Activated gamma-delta T cell treated with Interleukin-2 at 50 U/mL for 16 hours (primary cell): ENCODE data around the gene LPP.

Experiments used
- DNase-seq: peaks from one replicate; pipeline ENCODE4 v3.0.0-alpha.2; 2020

LPP gene

DNA sequence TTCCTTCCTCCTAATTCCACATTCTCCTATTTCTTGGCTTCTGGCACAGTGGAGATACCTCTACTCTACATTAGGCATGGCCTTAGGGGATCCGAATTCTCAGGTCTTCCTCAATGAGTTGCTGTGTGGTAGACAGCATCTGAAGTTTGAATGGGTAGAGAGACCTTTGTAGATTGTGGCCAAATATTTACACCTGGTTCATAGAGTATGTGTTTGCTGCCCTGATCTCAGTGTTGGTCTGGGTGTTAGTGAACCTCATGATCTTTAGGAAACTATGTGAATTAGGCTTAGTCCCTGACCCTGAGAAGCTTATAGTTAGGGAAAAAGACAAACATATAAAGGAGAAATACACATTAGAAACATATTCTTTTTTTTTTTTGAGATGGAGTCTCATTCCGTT, 75.8 kb downstream of the LPP start:
- no peak for DNase-seq

DNA sequence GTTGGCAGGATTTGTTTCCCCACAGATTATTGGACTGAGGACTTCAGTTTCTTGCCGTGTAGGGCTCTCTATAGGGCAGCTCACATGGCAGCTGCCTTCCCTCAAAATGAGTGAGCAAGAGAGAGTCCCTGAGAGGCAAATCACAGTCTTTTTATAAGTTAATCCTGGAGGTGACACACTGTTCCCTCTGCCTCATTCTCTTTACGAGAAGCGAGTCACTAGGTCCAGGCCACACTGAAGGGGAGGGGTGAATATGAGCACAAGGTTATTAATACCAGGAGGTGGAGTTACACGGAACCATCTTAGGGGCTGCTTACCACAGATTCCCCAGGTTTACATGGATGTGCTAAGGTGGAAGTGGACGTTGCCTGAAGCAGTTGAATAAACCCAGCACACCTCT, 77.0 kb downstream of the LPP start:
- no peak for DNase-seq

DNA sequence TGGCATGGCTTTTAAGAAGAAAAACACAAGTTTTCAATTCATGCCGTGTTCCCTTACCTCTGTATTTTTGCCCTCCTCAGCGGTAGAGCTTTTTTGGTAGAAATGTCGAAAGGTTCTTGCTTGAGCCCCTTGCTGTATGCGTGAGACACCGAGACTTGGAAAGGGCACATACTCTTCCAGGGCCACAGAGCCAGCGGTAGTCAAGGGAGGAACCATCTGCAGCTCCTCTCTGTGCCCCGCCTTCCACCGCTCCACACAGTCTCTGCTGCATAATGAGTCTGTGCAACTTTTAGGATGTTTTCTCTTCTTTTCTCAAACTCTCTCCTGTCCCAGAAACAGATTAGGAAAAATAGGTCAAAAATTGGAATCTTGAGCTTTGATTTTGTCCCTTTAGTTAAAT, 77.5 kb downstream of the LPP start:
- DNase-seq = no peak

DNA sequence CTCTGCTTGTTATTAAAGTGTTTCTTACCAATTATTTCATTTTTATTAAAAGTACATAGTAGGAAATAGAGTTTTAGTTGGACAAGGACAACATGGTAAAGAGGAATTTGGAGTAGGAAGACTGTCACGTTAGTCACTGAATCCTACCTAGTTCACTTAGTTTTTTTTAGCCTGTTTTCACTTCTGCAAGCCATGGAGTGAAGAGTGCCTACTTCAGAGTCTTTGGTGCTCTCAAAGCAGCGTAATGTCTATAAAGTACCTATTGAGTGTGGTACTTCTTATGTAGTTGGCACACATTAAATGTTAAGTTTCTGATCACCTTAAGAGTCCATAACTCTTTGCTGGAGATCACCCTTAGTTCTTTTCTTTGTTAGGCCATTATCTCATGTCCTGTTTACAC, 78.7 kb downstream of the LPP start:
- DNase-seq = no peak

DNA sequence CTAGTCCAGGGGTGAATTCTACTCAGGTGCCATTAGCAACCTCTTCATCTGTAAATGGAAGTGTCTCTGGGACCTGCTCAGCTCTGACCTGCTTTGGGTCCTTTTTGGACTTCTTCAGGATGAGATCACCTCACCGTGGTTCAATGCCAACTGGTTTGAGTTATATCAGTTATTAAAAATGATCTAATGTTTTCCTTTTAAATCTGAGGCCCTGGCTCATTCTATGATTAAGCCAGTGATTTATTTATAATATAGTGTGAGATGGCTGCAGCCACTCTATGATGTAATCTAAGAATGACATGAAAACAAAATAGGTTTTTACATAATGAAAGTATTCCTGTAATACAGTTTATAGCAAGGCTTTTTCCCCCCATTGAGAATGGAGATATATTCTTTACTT, 79.4 kb downstream of the LPP start:
- no peak for DNase-seq

DNA sequence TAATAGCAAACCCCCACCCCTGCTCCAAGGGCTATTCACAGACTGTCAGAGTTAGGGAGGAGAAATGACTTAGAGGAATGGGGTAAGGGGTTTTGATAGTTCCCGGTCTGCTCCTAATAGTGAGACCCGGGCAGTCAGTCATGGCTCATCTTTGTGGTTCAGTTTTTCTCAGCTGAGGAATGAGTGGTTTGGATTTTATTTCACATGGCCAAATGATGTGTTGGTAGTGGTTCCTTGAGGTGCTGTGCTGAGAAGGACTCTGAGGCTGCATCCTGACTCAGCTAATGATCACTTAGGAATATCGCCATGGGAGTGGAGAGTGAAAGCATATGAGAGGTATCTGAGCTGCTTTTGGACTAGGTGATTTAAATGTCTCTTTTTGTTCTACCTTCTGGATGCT, 80.2 kb downstream of the LPP start:
- no peak for DNase-seq

DNA sequence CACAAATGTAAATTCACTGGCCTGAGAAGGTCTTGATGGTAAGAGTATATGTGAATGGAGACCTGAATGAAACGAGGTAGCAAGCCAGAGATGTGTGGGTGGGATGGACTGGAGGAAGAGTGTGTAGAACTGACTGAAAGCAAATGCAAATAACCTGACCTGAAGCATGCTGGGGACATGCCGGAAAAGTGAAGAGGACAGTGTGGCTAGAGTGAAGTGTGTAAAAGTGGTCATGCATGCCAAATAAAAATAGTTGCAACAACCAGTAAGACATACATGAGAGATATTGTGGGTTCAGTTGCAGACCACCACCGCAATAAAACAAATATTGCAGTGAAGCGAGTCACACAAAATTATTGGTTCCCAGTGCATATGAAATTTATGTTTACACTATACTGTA, 82.3 kb downstream of the LPP start:
- DNase-seq = no peak

DNA sequence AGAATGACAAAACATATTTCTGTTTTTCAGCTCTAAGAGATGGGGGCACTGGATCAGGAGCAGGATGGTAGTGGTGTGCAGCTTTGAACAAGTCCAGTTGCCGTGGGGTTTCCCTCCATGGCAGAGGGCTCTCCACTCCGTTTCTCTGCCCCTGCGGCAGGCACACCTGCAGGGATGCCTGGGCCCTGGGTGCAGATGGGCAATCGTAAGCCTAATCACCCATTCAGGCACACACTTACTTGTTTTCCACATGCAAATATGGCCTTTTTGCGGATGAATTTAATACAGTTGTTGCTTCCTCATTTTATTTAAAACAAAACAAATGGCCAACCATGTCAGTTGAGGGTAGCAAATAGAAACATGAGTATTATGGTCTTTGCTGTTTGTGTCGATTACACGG, 85.1 kb downstream of the LPP start:
- no peak for DNase-seq

DNA sequence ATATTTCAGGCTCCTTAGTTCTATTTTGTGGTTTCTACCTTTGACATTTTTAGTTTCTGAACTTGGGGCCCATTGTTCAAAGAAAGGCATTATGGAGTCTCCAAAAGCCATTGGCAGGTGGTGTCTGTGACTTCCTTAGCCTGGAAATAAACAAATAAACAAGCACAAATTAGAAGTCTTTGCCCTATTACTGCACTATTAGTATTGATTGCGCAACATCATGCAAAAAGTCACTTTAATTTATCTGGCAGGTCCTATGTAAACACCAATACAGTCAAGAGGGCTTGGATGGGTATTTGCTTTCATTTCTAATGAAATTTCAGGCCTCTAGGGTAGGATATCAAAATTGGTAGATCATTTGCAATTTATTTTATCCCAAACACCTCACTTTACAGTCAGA, 85.6 kb downstream of the LPP start:
- DNase-seq = no peak

DNA sequence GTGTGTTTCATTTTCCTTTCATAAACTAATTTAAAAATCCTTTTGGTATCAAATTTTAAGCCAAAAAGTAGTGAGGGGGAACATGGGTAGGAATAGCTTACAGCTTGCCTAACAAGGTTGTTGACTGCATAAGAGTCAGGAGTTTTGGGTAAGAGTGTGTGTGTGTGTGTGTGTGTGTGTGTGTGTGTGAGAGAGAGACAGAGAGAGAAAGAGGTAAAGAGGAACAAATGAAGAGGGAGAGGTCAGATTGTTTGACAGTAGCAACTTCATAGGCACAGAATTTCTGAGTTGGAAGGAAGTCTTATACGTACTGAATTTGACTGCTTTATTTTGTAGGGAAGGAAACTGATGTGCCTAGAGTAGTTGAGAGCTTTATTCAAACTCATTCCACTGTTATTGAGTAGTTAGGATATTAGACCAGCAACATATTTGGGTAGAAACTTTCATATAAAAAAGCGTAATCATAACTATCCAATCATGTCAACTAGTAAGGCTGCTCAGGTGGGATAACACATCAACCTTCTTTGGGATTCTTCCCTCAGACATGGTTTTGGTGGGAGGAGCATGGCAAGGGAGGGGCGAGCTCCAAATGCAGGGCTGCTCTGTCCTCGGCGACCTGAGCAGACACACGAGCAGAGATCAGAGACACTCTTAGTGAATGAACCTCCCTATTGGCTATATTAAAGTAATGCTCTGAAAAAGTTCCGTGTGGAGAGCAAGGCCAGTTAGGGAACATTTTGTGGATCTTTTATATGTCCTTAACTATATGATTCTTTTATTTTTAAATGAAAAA, 86.4 kb downstream of the LPP start:
- DNase-seq = no peak

DNA sequence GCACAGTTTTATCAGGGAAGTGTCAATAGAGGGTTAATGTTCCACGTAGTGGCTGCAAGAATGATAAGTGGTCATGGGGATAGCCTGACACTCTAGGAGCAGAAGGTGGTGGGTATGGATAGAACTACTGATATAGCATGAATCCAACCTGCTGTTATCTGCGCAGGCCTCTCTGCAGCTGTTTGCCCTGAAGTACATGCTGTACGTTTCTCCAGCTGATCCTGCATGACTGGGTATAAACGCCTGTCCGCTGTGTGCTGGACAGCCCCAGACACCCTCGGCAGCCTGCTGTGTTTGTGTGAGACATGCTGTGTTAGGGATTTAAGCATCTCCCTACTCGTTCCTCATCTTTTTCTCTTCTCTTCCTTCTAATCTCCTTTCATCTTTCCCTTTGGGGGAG, 87.1 kb downstream of the LPP start:
- DNase-seq = no peak

DNA sequence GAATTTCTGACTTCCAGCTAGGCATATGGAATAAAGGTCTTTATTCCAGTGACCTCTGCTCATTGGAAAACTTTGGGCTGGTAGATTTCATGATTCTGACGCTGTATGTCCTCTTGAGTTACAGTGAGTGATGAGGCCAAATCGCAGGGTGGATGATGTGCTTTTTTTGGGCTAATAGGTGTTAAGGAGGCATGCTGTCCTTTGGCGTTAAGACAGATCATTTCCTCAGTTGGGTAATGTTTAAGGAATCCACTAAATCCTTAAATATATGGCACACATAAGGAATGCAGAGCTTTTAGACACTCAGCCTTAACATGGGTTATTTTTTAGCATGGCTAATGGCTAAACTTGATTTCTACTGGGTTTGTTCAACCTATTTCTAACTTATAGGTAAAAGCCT, 87.9 kb downstream of the LPP start:
- no peak for DNase-seq

DNA sequence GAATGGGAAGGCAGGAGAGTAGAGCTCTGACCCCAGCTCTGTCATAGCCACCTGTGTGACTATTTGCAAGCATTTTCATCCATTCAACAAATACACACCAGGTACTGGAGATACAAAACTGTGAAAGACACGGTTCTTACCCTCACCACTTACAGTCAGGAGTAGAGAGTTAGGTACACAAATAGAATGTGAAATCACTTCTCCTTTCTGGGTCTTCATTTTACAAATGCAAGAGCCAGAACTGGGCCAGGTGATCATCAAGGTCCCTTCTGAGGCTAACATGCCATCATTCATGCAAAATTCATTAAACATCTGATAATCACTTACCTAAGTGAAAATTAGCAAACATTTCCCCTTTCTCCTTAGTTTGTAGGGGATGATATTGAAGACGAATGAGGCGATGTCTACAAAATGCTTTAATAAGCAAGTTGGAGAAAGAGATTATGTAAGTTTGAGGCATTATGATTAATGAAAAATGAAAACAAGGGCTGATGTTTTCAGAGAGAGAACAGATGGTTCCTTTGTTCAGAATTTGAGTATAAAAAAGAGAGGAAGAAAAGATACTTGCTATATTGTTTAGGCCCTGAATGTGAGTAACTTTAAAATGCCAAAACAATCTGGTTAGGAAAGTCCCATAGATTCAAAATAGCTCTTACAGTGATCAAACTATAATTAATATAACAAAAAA, 88.6 kb downstream of the LPP start:
- DNase-seq = no peak

DNA sequence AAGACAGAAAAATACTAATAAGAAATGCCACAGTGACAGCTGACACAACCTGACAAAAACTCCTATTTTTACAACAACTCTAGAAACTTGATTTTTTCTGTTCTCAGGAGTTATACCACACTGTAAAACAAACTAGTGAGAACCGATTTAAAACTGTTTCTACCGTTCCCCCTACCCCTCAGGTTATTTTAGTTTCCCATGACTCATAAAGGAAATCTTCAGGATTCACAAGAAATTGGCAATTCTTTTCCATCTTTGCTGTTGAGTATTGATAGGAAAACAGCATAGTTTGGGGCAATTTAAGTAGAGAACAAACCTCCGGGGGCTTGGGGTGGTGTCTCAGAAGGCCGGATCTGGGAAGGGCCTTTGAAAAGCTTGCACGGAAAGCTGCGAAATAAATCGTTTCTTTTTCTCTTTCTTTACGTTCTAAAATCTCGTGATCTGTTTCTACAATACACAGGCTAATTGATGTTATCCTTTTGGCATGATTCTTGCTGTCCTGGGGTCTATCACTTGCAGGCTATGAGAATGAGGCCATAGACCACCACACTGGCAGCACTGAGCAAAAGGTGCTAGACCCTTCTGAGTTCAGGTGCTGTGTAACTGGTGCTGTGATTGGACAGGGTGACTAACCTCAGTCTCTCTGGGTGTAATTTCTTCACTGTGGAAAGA, 89.3 kb downstream of the LPP start:
- no peak for DNase-seq

DNA sequence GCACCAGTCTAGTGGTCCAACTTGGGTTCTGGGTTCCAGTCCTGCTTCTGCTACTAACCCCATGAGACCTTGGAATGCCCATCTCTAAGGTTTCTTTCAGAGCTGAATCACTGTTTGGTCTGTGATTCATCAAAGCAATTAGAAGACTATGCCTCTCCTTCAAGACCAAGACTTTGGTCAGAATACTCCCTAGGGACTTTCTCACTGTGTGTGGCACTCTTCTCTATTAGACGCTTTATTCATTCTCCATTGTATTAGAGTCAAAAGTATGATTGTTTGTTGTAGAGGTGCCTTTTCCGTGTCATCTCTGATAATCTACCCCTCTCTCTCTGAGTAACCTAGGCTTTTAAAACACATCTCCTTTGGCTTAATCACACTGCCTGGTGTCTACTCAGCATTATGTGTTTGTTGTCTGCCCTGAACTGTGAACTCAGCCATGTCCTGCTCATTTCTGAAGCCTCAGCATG, 90.5 kb downstream of the LPP start:
- no peak for DNase-seq

DNA sequence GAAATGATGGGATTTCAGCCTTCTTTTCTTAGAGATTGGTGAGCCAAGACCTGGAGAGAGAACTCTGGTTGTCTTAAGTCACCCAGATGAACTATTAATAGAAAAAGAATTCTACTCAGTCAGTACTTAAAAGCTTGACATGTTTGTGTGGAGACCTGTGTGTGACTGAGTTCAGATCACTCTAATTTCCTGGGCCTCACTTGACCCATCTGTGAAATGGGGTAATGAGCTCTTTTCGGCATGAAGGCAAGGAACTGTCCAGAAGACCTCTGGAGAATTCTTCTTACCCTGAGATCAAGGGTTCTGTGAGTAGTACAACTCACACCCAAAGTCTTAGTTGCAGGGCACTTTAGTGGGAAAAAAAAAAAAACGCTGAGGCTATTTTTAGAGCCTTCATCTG, 92.9 kb downstream of the LPP start:
- DNase-seq = no peak

DNA sequence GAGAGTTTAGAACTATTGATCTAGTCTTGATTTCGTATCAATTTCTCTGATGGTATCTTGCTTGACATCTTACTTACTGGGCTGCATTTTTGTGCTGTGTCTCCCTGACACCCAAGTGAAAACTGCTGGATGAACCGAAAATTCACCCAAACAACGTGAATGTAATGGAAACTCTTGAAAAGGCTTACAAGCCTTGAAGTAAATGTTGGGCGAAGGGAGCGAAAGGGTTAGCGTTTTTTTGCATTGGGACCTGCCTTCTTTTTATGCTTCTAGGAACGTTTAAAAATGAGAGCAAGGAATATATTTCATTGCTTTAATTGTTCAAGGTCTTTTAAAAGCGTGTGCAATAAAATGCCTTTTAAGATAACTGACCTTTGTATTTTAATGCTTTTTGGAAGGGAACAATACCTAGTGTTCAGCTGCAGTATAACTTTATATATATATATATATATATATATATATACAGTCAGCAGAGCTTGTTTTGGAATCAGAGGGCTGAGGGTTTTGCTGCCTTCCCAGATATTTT, 94.1 kb downstream of the LPP start:
- no peak for DNase-seq

DNA sequence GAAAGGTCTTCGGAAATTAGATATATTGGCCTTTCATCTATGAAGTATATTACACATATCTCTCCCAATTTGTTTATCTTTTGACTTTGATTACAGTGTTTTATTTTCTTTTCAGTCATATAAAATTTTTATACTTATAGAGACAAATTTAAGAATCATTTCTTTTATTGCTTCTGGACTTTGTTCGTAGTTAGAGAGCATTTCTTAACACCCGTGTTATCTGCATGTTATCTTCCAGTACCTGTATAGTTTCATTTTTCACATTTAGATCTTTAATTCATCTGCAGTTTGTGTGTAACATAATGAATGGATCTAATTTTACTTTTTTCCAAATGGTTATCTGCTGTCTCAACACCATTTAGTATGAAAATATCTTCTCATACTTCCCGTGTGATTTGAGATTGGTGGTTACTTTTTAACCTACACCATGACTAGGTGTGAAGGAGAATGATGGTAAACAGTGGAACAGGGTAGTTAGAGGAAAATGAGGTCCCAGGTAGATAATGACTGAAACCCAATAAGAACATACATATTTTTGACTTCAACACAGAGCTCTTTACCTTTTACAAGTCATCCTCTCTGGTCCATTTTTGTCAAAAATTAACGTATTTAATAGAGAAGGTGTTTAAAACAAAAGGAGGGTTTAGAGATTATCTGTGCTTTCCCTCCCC, 99.3 kb downstream of the LPP start:
- DNase-seq = no peak

DNA sequence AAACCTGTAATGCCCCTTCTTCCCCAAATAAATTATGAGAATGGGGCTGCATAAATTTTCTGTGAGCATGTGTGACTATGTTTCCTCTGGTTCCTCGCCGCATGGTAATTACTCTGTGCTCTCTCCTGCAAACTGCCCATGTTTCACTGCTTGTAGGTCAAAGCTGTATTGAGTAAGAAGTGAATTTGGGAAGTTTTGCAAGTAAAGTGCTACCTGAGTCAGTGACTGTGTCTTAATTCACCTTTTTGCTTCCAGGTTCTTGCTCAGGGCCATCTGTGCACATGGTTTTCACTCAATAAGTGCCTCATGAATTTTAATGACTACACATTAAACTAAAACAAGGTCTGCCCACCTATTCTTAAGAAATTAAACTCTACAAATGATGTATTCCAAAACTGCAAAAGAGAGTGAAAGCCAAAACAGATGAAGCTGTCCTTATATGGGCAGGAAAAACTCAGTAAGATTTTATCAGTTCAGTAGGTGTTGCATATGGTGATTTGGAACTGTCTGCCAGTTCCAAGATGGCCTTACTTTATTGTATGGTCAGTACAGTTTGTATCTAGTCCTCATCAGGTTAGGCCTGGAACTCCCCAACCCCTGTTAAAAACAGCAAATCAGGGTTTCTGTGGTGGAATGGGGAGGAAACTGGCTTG, 100.0 kb downstream of the LPP start:
- DNase-seq = no peak

DNA sequence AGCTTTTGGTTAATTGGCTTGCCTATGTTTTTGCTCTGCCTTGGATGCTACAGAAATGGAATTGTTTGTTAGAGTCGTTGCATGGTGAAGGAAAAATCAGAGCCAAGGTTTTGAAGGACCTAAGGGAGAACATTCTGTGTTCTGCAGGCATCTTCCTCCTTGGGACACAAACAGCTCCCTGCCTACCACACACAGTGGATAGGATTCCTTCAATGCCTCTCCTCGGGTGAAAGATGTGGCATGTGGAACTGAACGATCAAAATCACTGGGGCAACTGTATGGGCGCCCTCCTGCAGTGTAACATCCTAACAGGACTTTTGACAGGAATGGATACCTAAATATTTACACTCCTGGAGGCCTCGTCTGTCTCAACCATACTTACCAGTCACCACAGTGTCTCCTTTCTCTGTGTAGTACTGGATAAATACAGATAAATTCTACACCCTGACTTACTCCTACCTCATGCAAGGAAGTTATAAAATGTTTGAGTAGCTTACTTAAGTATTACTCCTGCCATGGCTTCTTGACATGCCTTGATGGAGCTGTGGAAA, 100.6 kb downstream of the LPP start:
- DNase-seq = no peak

DNA sequence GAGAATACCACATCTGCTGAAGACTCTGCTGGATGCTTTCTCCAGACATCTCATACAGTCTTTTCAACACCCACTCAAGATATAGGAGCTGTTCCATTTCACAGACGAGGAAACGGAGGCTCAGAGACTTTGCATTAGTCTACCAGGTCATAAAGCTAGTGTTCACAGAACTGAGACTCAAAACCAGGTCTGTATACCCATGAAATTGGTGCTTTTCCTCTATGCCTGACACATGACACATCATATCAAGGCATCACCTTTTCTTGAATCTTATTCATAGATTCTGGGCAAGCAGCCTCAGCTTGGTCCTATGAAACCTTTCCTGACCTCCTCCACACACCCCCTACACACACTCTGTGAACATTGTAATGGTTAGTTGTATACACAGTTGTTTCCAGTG, 101.2 kb downstream of the LPP start:
- DNase-seq = no peak

DNA sequence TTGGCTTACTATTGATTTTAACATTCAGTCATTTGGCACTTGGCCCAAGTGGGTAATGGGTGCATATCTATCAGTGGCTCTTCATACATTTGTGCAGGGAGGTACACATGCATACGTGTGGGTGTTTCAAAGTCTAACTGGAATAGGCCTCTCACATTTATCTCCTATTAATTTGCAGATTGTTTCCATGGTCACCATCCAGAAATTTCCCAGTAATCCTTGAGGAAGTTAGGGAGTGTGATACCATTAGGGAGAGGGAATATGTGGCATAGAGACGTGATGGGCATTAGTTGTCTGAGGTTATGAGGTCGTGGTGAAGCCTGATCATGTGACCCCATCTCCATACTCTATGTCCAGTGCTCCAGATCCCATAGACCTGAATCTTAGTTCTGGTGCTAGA, 102.8 kb downstream of the LPP start:
- DNase-seq = no peak
